T1000 (cell line): ENCODE results near the gene SP7.
"Not testable (repeated sequence)": the region's sequence is repeated elsewhere in the genome, so short reads cannot be mapped to it uniquely, and the experiment has no call there.

Source experiments
- DNase-seq: peaks from one replicate; lab custom pipeline; 2025; ENCODE audit warnings: mixed read lengths; lab: John Stamatoyannopoulos, UW

Gene SP7

GRCh38 chr12:53320352-53321195 is 15.6 kb downstream of the SP7 start:
- no peak for DNase-seq

DNA sequence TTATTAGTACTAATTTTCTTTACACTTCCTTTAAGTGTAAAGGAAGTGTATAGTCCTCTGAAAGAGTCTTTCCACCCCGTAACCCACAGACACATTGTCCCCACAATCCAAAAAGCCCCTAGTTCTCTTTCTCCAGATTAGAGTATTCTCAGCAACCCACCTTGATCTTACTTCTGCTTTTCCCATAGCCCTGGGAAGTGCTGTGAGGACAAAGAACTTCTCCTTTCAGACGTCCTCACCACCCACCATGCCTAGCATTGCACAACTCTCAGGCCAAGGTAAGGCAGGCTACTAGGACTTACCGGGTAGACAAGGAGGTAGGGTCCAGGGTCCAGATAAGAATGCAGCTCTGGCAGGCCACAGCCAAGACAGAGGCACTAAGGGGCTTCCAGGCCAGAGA is 22.2 kb downstream of the SP7 start:
- DNase-seq = no peak

GRCh38 chr12:53308276-53308675 is 27.9 kb downstream of the SP7 start:
- no peak for DNase-seq

DNA sequence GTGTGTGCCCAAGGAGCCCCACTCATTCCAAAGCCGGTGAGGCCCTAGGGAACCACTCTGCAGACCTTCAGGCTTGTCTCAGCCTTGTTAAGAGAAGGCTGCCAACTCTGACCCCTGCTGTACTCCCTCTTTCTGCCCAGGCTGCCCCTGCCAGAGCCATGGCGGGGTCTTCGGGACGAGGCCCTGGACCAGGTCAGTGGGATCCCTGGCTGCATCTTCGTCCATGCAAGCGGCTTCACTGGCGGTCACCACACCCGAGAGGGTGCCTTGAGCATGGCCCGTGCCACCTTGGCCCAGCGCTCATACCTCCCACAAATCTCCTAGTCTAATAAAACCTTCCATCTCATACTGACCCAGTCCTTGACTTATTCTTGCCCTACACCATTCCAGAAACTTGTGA is 29.3 kb downstream of the SP7 start:
- no peak for DNase-seq

GRCh38 chr12:53302903-53303302 is 33.3 kb downstream of the SP7 start:
- DNase-seq = no peak

DNA sequence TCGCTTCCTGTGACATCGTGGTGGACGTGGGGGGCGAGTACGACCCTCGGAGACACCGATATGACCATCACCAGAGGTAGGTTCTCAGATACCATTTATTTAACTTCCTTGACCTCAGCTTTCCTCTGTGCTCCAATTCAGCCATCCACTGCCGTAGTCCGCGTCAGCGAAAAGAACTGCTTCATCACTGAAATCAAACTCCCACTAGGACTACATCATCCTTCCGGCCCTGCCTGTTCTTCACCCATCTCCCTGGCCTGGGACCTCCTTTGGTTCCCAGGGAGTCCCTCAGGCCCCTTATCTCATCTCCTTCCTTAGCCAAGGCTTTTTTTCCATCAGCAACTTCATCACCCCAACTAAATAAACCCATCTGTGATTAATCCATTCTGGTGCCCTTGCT is 36.0 kb downstream of the SP7 start:
- DNase-seq = no peak

- DNase-seq = peak; percentile 77
These were observed 36.5 kb downstream of the SP7 start, which contains the start of gene MYG1 for GRCh38 chr12:53299454-53300180. MYG1 (plus strand) TSS chr12:53299695; CDS start chr12:53299738, 43 bp downstream.

DNA sequence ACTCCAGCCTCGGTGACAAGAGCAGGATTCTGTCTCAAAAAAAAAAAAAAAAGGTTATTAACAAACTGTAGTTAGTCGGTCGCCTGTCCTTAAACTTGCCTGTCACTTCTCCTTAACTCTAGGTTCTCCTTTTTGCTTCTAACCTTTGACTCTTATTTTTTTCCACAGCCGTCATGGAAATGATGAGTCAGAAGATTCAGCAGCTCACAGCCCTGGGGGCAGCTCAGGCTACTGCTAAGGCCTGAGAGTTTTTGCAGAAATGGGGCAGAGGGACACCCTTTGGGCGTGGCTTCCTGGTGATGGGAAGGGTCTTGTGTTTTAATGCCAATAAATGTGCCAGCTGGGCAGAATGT is 37.1 kb downstream of the SP7 start:
- peak; percentile 61 for DNase-seq

- no peak for DNase-seq
These were observed 38.0 kb downstream of the SP7 start for GRCh38 chr12:53298164-53298563.

- DNase-seq = not testable (repeated sequence)
These were observed 39.0 kb downstream of the SP7 start for GRCh38 chr12:53297106-53297505.

- no peak for DNase-seq
These were observed 40.3 kb downstream of the SP7 start for GRCh38 chr12:53295891-53296219.

GRCh38 chr12:53295070-53295890 is 40.9 kb downstream of the SP7 start, which contains the start of gene PFDN5:
PFDN5 (plus strand) TSS chr12:53295542; CDS start chr12:53295568, 26 bp downstream.
- peak; percentile 83 for DNase-seq

- DNase-seq = no peak
These were observed 43.7 kb downstream of the SP7 start for GRCh38 chr12:53292426-53292825.

- no peak for DNase-seq
These were observed 45.5 kb downstream of the SP7 start for GRCh38 chr12:53290661-53291060.

GRCh38 chr12:53289891-53290290 is 46.3 kb downstream of the SP7 start:
- DNase-seq = no peak

DNA sequence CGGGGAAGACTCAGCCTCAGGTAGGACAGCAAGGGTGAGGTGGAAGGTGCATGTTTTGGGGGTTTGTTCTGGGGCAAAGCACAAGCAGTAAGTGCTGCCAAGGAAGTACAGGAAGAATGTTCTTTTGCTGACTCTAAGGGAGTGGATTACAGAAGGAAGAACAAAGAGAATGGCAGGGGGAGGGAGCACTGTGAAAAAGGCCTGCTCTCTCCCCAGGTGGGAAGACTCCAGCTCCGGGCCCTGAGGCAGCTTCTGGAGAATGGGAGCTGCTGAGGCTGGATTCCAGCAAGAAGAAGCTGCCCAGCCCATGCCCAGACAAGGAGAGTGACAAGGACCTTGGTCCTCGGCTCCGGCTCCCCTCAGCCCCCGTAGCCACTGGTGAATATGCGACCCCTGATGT is 47.8 kb downstream of the SP7 start:
- no peak for DNase-seq

DNA sequence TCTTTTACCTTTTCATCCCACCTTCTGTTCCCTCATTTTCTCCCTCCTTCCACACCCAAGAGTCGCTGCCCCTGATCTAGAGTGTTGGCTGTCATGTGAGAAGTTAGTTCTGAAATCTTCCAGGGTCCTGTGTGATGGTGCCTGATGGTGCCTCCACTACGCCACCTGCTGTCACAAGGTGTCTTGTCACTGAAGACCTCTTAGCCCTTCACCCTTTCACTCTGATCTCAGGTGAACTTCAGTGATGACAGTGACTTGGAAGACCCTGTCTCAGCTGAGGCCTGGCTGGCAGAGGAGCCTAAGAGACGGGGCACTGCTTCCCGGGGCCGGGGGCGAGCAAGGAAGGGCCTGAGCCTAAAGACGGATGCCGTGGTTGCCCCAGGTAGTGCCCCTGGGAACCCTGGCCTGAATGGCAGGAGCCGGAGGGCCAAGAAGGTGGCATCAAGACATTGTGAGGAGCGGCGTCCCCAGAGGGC is 48.4 kb downstream of the SP7 start:
- peak; percentile 20 for DNase-seq

- no peak for DNase-seq
These were observed 49.7 kb downstream of the SP7 start for GRCh38 chr12:53286448-53286847.

DNA sequence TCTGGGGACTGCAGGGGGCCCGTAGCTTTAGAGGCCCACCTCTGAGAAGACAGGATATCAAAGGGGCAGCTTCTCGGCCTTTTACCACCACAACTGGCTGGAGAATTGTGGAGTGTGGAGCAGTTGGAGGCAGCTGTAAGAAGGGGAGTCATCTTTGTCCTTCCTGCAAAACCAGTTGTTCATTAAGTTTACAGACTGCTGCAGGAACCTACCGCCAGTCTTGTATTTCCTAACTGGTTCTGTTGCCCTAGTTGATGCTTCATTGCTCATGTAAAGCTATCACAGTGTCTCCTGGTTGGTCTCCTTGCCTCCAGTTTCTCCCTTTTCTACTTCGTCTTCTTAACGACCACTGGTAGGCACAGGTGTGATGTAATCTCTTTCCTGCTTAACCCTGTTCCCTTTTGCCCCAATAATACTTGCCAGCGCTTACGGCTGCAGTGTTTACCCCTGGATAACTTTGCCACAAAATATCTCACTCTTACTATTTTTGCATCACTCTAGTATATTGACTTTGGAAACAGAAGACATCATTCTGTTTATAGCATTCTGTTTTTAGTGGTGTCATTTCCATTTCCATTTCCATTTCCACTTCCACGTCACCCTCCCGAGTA is 56.2 kb downstream of the SP7 start:
- no peak for DNase-seq

DNA sequence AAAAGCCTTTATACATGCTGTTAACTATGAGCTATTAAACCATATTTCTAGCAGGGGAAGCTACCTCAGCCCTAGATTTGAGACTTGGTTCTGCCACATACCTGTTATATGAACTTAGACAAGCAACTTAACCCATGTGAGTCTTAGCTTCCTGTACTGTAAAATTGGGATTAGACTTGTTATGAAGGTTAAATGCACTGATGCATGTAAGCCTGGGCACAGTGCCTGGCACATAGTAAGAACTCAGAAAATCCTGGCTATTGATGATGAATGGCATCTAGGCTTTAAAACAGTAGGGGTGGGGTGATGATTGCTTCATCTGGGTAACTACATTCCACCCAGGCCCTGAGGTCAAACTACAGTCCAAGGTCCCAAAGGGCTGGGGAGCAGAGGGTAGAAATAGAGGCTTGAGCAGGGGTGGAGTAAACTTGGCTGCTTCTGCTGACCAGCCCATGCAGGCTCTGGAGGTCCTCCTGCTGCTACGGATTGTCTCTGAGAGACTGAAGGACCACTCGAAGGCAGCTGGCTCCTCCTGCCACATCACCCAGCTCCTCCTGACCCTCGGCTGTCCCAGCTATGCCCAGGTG is 56.8 kb downstream of the SP7 start:
- no peak for DNase-seq

- no peak for DNase-seq
These were observed 58.2 kb downstream of the SP7 start for GRCh38 chr12:53277981-53278380.
